Middle frontal gyrus (tissue), 1 donor: ENCODE measurements around the gene KLRF2.

Experiments
- DNase-seq: peaks from one replicate; pipeline ENCODE4 v3.0.0-alpha.2; 2015; ENCODE audit warnings: low spot score; ENCODE audit errors: extremely low spot score

The KLRF2 gene

GRCh38 chr12:9888665-9889273, 7.5 kb downstream of the KLRF2 start:
- DNase-seq = no peak

- DNase-seq = no peak
These were observed 14.1 kb downstream of the KLRF2 start for GRCh38 chr12:9895215-9895971.

GRCh38 chr12:9897535-9897934, 16.2 kb downstream of the KLRF2 start:
- no peak for DNase-seq

- DNase-seq = no peak
These were observed 17.9 kb downstream of the KLRF2 start for GRCh38 chr12:9899209-9899608.

GRCh38 chr12:9900930-9901329, 19.6 kb downstream of the KLRF2 start:
- DNase-seq = no peak

- DNase-seq = no peak
These were observed 21.4 kb downstream of the KLRF2 start for GRCh38 chr12:9902539-9903228.

- no peak for DNase-seq
These were observed 25.6 kb downstream of the KLRF2 start for GRCh38 chr12:9906873-9907272.

GRCh38 chr12:9907769-9908168, 26.5 kb downstream of the KLRF2 start:
- DNase-seq = no peak

GRCh38 chr12:9908350-9908749, 27.1 kb downstream of the KLRF2 start:
- DNase-seq = no peak

GRCh38 chr12:9909724-9910123, 28.4 kb downstream of the KLRF2 start:
- DNase-seq = no peak

GRCh38 chr12:9910716-9911421, 29.6 kb downstream of the KLRF2 start:
- no peak for DNase-seq

GRCh38 chr12:9911708-9912107, 30.4 kb downstream of the KLRF2 start:
- DNase-seq = no peak

GRCh38 chr12:9919443-9919842, 38.2 kb downstream of the KLRF2 start:
- no peak for DNase-seq

- DNase-seq = no peak
These were observed 39.2 kb downstream of the KLRF2 start for GRCh38 chr12:9920451-9920850.

GRCh38 chr12:9922429-9922828, 41.1 kb downstream of the KLRF2 start:
- DNase-seq = no peak

GRCh38 chr12:9925705-9926393, 44.6 kb downstream of the KLRF2 start:
- DNase-seq = peak; percentile 27

- DNase-seq = no peak
These were observed 45.6 kb downstream of the KLRF2 start for GRCh38 chr12:9926876-9927275.

- no peak for DNase-seq
These were observed 47.3 kb downstream of the KLRF2 start for GRCh38 chr12:9928607-9929006.

- DNase-seq = no peak
These were observed 50.0 kb downstream of the KLRF2 start for GRCh38 chr12:9931245-9931644.

GRCh38 chr12:9932270-9932669, 51.0 kb downstream of the KLRF2 start, which contains the start of gene CLEC2A:
CLEC2A (minus strand) TSS chr12:9932370; CDS start chr12:9932329, 41 bp downstream.
- DNase-seq = no peak

- no peak for DNase-seq
These were observed 52.7 kb downstream of the KLRF2 start for GRCh38 chr12:9933958-9934357.
